ENCODE results near the gene DCUN1D5.

Gene DCUN1D5

DNA sequence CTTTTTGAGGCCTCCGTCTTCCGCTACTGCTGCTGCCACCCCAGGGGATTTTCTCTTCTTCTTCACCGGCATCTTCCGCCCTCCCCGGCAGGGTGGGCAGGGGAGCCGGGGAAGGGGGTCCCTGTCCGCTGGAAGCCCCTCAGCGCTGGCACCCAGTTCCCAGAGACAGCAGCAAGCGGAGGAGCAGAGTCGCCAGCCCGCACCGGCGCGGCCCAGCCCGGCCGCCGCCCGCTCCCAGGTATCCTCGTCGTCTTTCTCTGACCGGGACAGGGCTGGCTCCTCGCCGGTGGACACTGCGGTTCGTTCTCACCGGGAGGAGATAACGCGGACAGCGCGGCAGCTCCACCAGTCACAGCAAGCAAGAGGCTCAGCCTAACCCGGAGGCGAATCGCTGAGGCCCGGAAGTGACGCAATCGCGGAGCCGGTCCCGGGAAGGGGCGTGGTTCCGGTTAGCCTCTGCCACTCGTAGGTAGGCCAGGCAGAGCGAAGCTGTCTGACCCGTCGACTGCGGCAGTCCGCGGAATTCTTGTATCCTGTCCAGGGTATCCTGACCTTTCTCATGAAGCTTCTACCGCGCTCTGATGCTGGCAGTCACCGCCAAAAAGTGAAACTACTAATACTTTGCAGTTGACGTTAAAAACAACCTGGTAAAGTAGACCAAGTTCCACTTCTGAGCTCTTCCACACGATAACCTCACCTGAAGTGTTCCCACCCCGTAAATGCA, at the start of gene DCUN1D5:
Gene DCUN1D5, minus strand, starts transcription at position 360 of the 724 bp plus-strand sequence. Its CDS starts 288 bp downstream, at position 72.
- DNase-seq (ENCODE audit: low spot score in 2 of 2) (peak; percentile 91 to 96), ATAC-seq (ENCODE audit: low read depth) (peak; percentile 99)
- Mint-ChIP-seq H3K9me3 (peaks cover 2% of the 10 kb centered on the region), H3K36me3 (peaks cover 4% of the 10 kb centered on the region), H3K4me3 (peak within 1 kb of the TSS; percentile 95), H3K4me1 (peaks cover 11% of the 10 kb centered on the region), H3K27me3 (peaks cover 11% of the 10 kb centered on the region), H3K27ac (peak within 1 kb of the TSS; percentile 97)

DNA sequence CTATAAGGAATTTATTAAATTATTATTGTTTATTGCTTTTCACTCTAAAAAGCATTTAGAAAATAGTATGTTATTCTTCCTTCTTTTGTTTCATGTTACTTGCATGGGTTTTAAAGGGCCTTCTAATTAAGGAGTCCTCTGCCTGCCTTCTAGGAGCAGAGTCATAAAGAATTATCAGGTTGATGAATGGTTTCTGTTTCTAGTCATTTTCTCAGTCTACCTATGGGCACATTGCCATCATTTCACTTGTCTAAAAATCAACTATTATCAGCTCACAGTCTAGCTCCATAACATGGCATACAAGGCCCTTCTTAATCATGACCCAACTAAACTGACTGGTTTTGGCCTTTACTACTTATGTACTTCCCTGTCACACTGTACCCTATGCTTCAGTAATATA, 33.5 kb upstream of the DCUN1D5 start:
- no peaks in the 10 kb centered on the region for H3K9me3 Mint-ChIP-seq
- no peak overlapping the region for H3K27ac Mint-ChIP-seq
- ATAC-seq (ENCODE audit: low read depth) (no peak), DNase-seq (ENCODE audit: low spot score in 2 of 2) (no peak)
- peaks cover 2% of the 10 kb centered on the region for H3K36me3 Mint-ChIP-seq
- H3K4me3 Mint-ChIP-seq, result no peak overlapping the region
- H3K4me1 Mint-ChIP-seq, result no peaks in the 10 kb centered on the region
- no peaks in the 10 kb centered on the region for H3K27me3 Mint-ChIP-seq

GRCh38 chr11:103114836-103115235, 22.9 kb upstream of the DCUN1D5 start:
- H3K9me3 Mint-ChIP-seq, result no peaks in the 10 kb centered on the region
- no peak for ATAC-seq (ENCODE audit: low read depth)
- peaks cover 2% of the 10 kb centered on the region for H3K4me1 Mint-ChIP-seq

DNA sequence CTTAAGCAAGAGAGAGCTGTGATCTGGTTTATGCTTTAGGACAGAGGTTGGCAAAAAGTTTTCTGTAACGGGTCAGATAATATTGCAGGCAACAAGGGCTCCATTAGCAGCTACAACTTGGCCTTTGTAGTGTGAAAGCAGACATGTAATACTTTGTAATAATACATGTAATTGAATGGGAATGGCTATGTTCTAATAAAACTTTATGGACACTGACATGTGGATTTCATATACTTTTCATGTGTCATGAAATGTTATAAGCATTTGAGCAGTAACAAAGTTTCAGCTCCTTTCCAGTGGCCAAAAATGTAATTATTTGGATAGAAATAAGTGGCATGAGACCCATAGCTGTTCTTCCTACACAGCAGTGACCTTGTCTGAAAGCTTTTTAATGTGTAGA, 20.4 kb upstream of the DCUN1D5 start:
- H3K9me3 Mint-ChIP-seq, result no peaks in the 10 kb centered on the region
- H3K4me3 Mint-ChIP-seq, result no peak overlapping the region
- DNase-seq (ENCODE audit: low spot score in 2 of 2) (no peak), ATAC-seq (ENCODE audit: low read depth) (no peak)
- no peaks in the 10 kb centered on the region for H3K27me3 Mint-ChIP-seq
- H3K27ac Mint-ChIP-seq, result no peak overlapping the region
- H3K4me1 Mint-ChIP-seq, result peaks cover 2% of the 10 kb centered on the region
- H3K36me3 Mint-ChIP-seq, result no peaks in the 10 kb centered on the region

More at GRCh38 chr11:103114836-103115235, 22.9 kb upstream of the DCUN1D5 start:
- H3K4me3 Mint-ChIP-seq, result no peak overlapping the region
- H3K36me3 Mint-ChIP-seq, result no peaks in the 10 kb centered on the region
- no peak for DNase-seq (ENCODE audit: low spot score in 2 of 2)
- no peak overlapping the region for H3K27ac Mint-ChIP-seq
- no peaks in the 10 kb centered on the region for H3K27me3 Mint-ChIP-seq

DNA sequence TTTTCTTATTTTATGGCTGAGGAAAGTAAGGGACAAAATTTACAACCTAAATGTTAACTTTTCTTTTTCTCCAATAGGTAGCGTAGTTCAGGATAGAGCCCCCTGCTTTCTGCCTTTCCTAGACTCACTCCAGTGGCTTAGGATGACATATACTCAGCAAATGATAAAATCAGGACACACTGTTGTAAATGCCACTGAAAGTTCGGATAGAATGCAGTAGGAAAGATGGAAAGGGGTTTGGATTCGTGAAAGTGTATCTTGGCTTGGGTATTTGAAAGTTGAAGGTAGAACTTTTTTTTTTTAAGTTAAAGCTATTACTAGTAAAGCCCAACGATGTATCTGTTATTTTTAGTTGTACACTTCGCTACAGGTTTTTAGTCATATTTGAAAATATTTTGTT, 19.4 kb upstream of the DCUN1D5 start:
- no peaks in the 10 kb centered on the region for H3K9me3 Mint-ChIP-seq
- H3K27ac Mint-ChIP-seq, result no peak overlapping the region
- no peaks in the 10 kb centered on the region for H3K27me3 Mint-ChIP-seq

DNA sequence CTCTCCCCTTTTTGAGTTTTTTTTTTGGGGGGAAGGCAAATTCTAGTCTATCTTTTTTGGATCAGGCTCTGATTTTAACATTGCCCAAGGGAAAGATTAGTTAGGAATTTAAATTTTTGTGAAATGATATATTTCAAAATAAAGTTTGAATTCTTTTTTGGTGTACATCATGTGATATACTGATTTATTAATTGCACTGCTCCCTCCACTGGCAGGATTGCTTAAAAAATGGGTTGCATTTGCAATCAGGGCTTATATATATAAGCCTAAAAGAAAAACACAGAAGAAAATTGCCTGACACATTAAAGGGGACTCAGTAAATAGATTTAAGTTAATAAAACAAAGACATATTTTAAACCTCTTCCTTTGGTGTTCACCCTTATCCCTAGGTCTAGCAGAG, 18.4 kb upstream of the DCUN1D5 start:
- no peaks in the 10 kb centered on the region for H3K27me3 Mint-ChIP-seq
- peaks cover 2% of the 10 kb centered on the region for H3K4me1 Mint-ChIP-seq
- H3K4me3 Mint-ChIP-seq, result peak overlapping the region; percentile 17
- no peaks in the 10 kb centered on the region for H3K9me3 Mint-ChIP-seq
- ATAC-seq (ENCODE audit: low read depth) (no peak), DNase-seq (ENCODE audit: low spot score in 2 of 2) (no peak)
- H3K27ac Mint-ChIP-seq, result no peak overlapping the region
- no peaks in the 10 kb centered on the region for H3K36me3 Mint-ChIP-seq

More for the DNA sequence above, 19.4 kb upstream of the DCUN1D5 start:
- H3K4me1 Mint-ChIP-seq, result peaks cover 2% of the 10 kb centered on the region
- no peaks in the 10 kb centered on the region for H3K36me3 Mint-ChIP-seq
- no peak overlapping the region for H3K4me3 Mint-ChIP-seq
- DNase-seq (ENCODE audit: low spot score in 2 of 2), result no peak
- ATAC-seq (ENCODE audit: low read depth), result no peak

DNA sequence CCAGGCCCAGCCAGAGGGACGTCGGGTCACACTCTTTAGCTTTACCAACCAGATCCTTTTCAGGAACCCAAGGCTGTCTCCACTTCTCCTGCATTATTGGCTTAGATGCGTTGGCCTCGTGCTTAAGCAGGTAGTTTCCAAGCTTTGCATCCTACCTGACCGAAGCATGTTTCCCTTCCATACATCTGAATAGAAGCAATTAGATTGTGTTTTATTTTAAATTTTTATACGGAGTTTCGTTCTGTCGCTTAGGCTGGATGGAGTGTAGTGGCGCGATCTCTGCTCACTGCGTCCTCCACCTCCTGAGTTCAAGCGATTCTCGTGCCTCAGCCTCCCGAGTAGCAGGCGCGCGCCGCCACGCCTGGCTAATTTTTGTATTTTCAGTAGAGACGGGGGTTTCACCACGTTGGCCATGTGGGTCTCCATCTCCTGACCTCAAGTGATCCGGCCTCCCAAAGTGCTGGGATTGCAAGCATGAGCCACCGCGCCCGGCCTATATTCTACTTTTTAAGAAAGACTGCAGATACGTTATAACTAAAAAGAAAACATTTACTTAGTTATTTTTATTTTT, 17.9 kb upstream of the DCUN1D5 start:
- Mint-ChIP-seq H3K36me3 (no peaks in the 10 kb centered on the region), H3K9me3 (no peaks in the 10 kb centered on the region), H3K27ac (peak overlapping the region; percentile 95), H3K4me3 (peak overlapping the region; percentile 98), H3K4me1 (peaks cover 2% of the 10 kb centered on the region), H3K27me3 (no peaks in the 10 kb centered on the region)
- peak; percentile 7 for ATAC-seq (ENCODE audit: low read depth)
- DNase-seq (ENCODE audit: low spot score in 2 of 2), result no peak

GRCh38 chr11:103108933-103109817, 17.2 kb upstream of the DCUN1D5 start, which contains the start of gene DYNC2H1:
TSS of gene DYNC2H1 (plus strand) at chr11:103109426. CDS start at chr11:103109575, 149 bp downstream.
- Mint-ChIP-seq H3K27me3 (peaks cover 1% of the 10 kb centered on the region), H3K27ac (peak within 1 kb of the TSS; percentile 95), H3K4me3 (peak within 1 kb of the TSS; percentile 98), H3K9me3 (no peaks in the 10 kb centered on the region), H3K36me3 (no peaks in the 10 kb centered on the region), H3K4me1 (peaks cover 2% of the 10 kb centered on the region)
- ATAC-seq (ENCODE audit: low read depth) (peak; percentile 94), DNase-seq (ENCODE audit: low spot score in 2 of 2) (peak; percentile 79 to 83)

DNA sequence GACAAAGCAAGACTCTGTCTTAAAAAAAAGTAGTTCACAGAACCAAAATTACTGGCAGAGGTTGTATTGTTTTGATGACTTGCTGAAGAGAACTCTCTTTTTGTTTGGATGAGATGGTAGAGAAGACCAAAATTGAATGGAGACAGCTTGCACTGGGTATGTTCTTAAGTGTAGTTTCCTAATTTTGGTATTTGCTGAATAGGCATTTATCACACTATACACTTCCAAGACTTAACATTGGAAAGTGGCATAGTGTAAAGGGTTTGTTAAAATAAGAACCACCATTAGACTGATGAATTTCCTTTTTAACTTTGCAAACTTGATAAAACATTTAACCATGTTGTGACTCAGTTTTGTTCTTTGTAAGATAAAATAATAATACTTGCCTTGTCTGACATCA, 5.3 kb upstream of the DCUN1D5 start:
- no peak overlapping the region for H3K4me3 Mint-ChIP-seq
- H3K27ac Mint-ChIP-seq, result no peak overlapping the region
- peaks cover 19% of the 10 kb centered on the region for H3K27me3 Mint-ChIP-seq
- ATAC-seq (ENCODE audit: low read depth), result no peak
- H3K36me3 Mint-ChIP-seq, result peaks cover 4% of the 10 kb centered on the region
- H3K4me1 Mint-ChIP-seq, result peaks cover 3% of the 10 kb centered on the region
- DNase-seq (ENCODE audit: low spot score in 2 of 2), result no peak
- peaks cover 2% of the 10 kb centered on the region for H3K9me3 Mint-ChIP-seq

GRCh38 chr11:103091064-103091800, 728 bp downstream of the DCUN1D5 start:
- Mint-ChIP-seq H3K27ac (peak overlapping the region; percentile 97), H3K4me3 (peak overlapping the region; percentile 95), H3K27me3 (peaks cover 11% of the 10 kb centered on the region), H3K36me3 (peaks cover 4% of the 10 kb centered on the region), H3K9me3 (peaks cover 2% of the 10 kb centered on the region), H3K4me1 (peaks cover 13% of the 10 kb centered on the region)
- DNase-seq (ENCODE audit: low spot score in 2 of 2), result peak in 1 of 2 donors; percentile 9
- ATAC-seq (ENCODE audit: low read depth), result peak; percentile 37

DNA sequence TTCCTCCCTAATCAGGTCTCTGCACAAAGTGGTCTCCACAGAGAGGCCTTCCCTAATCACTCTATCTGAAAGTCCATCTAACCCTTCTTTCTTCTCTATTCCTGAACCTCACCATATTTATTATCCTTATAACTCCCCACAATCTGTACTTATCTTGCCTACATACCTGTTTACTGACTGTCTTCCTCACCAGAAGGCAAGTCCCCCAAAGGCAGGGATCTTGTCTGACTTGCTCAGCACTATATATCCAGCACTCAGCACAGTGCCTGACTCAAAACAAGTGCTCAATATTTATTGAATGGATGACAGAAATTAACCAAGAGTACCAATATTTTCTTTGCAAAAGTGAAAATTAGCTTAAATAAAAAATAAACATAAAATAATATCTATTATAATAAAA, 5.5 kb downstream of the DCUN1D5 start:
- Mint-ChIP-seq H3K27ac (no peak overlapping the region), H3K4me3 (no peak overlapping the region), H3K4me1 (peaks cover 8% of the 10 kb centered on the region), H3K27me3 (no peaks in the 10 kb centered on the region), H3K9me3 (no peaks in the 10 kb centered on the region), H3K36me3 (peaks cover 1% of the 10 kb centered on the region)
- DNase-seq (ENCODE audit: low spot score in 2 of 2), result no peak
- ATAC-seq (ENCODE audit: low read depth), result no peak

GRCh38 chr11:103085758-103086365, 6.1 kb downstream of the DCUN1D5 start:
- H3K36me3 Mint-ChIP-seq, result peaks cover 1% of the 10 kb centered on the region
- H3K27me3 Mint-ChIP-seq, result no peaks in the 10 kb centered on the region
- H3K9me3 Mint-ChIP-seq, result no peaks in the 10 kb centered on the region
- H3K4me3 Mint-ChIP-seq, result no peak overlapping the region
- DNase-seq (ENCODE audit: low spot score in 2 of 2) (no peak), ATAC-seq (ENCODE audit: low read depth) (no peak)
- H3K4me1 Mint-ChIP-seq, result peaks cover 6% of the 10 kb centered on the region
- H3K27ac Mint-ChIP-seq, result no peak overlapping the region

- Mint-ChIP-seq H3K4me3 (no peak overlapping the region), H3K27me3 (no peaks in the 10 kb centered on the region), H3K4me1 (no peaks in the 10 kb centered on the region), H3K9me3 (no peaks in the 10 kb centered on the region), H3K36me3 (peaks cover 24% of the 10 kb centered on the region), H3K27ac (no peak overlapping the region)
- no peak for DNase-seq (ENCODE audit: low spot score in 2 of 2)
- no peak for ATAC-seq (ENCODE audit: low read depth)
These were observed 12.1 kb downstream of the DCUN1D5 start for GRCh38 chr11:103079833-103080232.
